Measurements from ENCODE around the gene NSD1.
"Not testable (repeated sequence)": the region's sequence is repeated elsewhere in the genome, so short reads cannot be mapped to it uniquely, and the experiment has no call there.

The NSD1 gene

GRCh38 chr5:177126771-177127170 lies 6.8 kb upstream of the NSD1 start:
- no peak for DNase-seq (ENCODE audit: low read depth)

GRCh38 chr5:177128551-177128981 lies 5.0 kb upstream of the NSD1 start:
- DNase-seq (ENCODE audit: low read depth), result no peak

GRCh38 chr5:177130211-177131018 lies 3.2 kb upstream of the NSD1 start:
- no peak for DNase-seq (ENCODE audit: low read depth)

- DNase-seq (ENCODE audit: low read depth), result no peak
These were observed 2.6 kb upstream of the NSD1 start for GRCh38 chr5:177131019-177131320.

GRCh38 chr5:177131352-177132135 lies 2.0 kb upstream of the NSD1 start:
- no peak for DNase-seq (ENCODE audit: low read depth)

GRCh38 chr5:177132136-177133095 lies 1.2 kb upstream of the NSD1 start:
- DNase-seq (ENCODE audit: low read depth), result no peak

GRCh38 chr5:177133853-177134696 lies 502 bp downstream of the NSD1 start:
- DNase-seq (ENCODE audit: low read depth), result no peak

GRCh38 chr5:177134697-177135225 lies 1.2 kb downstream of the NSD1 start:
- no peak for DNase-seq (ENCODE audit: low read depth)

- no peak for DNase-seq (ENCODE audit: low read depth)
These were observed 6.7 kb downstream of the NSD1 start for GRCh38 chr5:177140312-177140711.

GRCh38 chr5:177141496-177141895 lies 7.9 kb downstream of the NSD1 start:
- DNase-seq (ENCODE audit: low read depth), result no peak

- no peak for DNase-seq (ENCODE audit: low read depth)
These were observed 8.6 kb downstream of the NSD1 start for GRCh38 chr5:177142098-177142611.

- no peak for DNase-seq (ENCODE audit: low read depth)
These were observed 9.2 kb downstream of the NSD1 start for GRCh38 chr5:177142778-177143177.

- no peak for DNase-seq (ENCODE audit: low read depth)
These were observed 13.5 kb downstream of the NSD1 start for GRCh38 chr5:177146891-177147638.

GRCh38 chr5:177150061-177150460 lies 16.5 kb downstream of the NSD1 start:
- DNase-seq (ENCODE audit: low read depth), result not testable (repeated sequence)

GRCh38 chr5:177154003-177154643 lies 20.6 kb downstream of the NSD1 start:
- no peak for DNase-seq (ENCODE audit: low read depth)

GRCh38 chr5:177162379-177162778 lies 28.8 kb downstream of the NSD1 start:
- no peak for DNase-seq (ENCODE audit: low read depth)

- no peak for DNase-seq (ENCODE audit: low read depth)
These were observed 29.9 kb downstream of the NSD1 start for GRCh38 chr5:177163500-177163899.

- DNase-seq (ENCODE audit: low read depth), result no peak
These were observed 35.7 kb downstream of the NSD1 start for GRCh38 chr5:177169271-177169670.

- DNase-seq (ENCODE audit: low read depth), result no peak
These were observed 38.4 kb downstream of the NSD1 start for GRCh38 chr5:177171961-177172360.

- DNase-seq (ENCODE audit: low read depth), result no peak
These were observed 41.8 kb downstream of the NSD1 start for GRCh38 chr5:177175336-177175735.
